ENCODE results near the gene RAX2.
A peak's percentile ranks its signal among the peaks of the same experiment; 100 is the strongest.
"Not testable (repeated sequence)": the region's sequence is repeated elsewhere in the genome, so short reads cannot be mapped to it uniquely, and the experiment has no call there.

The RAX2 gene

GRCh38 chr19:3757705-3758104 is 14.3 kb downstream of the RAX2 start:
- DNase-seq, result not testable (repeated sequence)

DNA sequence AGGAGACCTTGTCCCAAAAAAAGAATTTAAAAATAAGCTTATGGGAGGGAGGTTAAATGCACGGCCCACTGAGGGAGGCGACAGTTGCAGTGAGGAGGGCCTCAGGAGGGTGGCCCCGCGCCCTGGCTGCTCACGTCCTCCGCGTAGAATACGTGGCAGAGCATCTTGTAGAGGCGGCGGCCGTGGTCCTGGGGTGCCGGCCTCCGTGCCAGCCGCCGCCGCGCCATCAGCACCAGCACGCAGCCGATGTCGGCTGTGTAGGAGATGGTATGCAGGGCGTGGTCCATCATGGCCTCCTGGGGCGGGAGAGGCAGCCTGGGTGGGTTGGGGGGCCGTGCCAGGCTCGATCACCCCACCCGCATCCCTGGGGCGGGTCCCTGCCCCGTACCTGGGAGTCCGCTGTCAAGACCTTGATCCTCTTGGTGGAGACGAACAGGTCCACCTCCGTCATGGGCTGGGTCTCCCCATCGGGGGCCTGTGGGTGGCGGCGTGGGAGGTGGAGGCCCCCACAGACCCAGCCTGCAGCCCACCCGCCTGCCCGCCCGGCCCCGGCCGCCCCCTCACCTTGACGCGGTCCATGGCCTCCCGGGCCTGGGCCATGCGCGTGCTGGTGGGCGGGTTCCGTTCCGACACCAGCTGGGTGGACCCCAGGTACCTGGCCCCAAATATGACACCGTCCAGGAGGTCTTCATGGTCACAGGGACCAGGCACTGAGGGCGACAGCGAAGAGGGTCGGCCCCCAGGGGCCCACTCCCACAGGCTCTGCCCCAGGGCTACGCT is 18.2 kb downstream of the RAX2 start:
- DNase-seq, result no peak

- no peak for DNase-seq
Observed at GRCh38 chr19:3752492-3752891, 19.5 kb downstream of the RAX2 start.

- DNase-seq, result no peak
Observed at GRCh38 chr19:3751236-3751635, 20.8 kb downstream of the RAX2 start.

- DNase-seq, result no peak
Observed at GRCh38 chr19:3750211-3750610, 21.8 kb downstream of the RAX2 start.

GRCh38 chr19:3748965-3749364 is 23.1 kb downstream of the RAX2 start:
- DNase-seq, result no peak

- DNase-seq, result no peak
Observed at GRCh38 chr19:3746371-3747056, 25.5 kb downstream of the RAX2 start.

DNA sequence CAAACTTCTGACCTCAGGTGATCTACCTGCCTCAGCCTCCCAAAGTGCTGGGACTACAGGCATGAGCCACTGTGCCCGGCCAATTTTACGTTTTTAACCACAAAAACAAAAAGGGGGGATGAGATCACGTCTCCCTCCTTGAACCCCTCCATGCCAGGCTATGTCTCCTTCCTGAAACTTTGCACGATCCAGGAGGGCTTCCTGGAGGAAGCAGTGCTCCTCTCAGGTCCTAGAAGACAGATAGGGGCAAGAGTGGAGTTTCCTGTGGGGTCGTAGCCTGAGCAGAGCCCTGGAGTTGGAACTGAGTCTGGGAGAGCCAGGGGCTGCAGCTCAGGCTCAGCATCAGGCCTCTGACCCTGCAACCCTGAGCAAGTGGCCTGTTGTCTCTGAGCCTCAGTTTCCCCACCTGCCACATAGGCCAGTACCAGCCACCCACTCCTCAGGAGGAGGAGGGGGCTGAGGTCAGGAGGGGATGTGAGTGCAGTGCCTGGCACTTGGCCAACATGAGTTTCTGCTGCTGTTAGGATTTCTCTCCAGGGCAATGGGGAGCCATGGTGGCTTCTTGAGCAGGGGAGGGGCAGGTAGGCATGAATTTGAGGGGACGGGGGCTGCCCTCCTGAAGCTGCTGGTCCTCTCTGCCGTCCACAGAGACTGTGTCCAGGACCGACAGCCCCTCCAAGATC is 26.5 kb downstream of the RAX2 start:
- no peak for DNase-seq

GRCh38 chr19:3743486-3743885 is 28.5 kb downstream of the RAX2 start:
- no peak for DNase-seq

DNA sequence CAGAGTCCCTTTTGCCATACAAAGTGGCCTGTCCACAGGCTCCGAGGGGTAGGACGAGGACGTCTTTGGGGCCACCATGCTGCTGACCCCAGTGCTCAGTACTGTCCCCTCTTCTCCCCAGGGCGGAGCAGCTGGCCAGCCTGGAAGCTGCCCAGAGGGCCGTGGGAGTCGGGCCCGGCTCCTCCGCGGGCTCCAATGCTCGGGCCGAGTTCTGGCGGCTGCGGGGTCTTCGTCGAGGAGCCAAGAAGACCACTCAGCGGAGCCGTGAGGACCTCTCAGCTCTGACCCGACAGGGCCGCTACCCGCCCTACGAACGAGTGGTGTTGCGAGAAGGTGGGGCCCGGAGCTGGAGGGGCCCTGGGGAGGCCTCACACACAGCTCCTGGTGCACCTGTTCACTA is 31.6 kb downstream of the RAX2 start:
- no peak for DNase-seq

- no peak for DNase-seq
Observed at GRCh38 chr19:3738477-3739220, 33.4 kb downstream of the RAX2 start.

DNA sequence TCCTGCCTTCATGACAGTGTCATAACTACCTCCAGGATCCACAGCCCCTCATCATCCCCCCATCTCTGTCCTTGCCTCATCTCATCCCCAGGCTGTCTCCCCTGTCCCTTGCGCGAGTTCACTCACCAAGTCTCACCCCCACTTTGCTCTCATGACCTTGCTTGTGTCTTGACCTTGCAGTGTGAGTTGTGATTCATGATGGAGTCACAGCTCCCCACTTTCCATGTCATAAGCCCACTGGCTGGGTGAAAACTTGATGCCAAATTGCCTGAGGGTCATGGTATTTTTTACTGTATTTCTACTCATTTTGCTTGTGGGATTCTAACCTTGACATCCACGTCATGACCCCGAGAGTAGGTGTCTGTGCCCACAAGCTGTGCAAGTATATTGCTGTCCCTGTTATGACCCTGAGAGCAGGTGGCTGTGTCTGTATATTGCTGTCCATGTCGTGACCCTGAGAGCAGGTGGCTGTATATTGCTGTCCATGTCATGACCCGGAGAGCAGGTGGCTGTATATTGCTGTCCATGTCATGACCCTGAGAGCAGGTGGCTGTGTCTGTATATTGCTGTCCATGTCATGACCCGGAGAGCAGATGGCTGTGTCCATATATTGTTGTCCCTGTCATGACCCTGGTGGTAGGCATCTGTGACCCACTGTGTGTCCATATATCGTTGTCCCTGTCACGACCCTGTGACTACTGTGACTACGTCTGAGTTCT is 34.4 kb downstream of the RAX2 start:
- peak in 1 of 3 experiments; percentile 9 for DNase-seq

DNA sequence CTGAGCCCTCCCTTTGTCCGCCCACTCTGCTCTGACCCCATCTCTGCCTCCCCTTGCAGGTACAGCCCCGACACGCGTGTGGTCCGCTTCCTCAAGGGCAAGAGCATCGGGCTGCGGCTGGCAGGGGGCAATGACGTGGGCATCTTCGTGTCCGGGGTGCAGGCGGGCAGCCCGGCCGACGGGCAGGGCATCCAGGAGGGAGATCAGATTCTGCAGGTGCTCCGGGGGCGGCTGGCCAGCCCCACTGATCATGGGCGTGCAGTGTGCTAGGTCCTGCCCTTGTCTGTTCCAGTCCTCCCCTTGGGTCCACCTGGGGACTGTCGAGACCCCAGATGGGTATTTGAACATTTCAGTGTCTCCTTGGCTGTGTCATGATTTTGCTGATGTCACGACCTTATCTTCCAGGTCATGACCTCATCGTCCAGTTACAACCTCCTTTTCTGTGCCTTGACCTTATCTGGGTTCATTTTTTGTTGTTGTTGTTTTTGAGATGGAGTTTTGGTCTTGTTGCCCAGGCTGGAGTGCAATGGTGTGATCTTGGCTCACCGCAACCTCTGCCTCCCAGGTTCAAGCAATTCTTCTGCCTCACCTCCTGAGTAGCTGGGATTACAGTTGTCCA is 35.8 kb downstream of the RAX2 start:
- DNase-seq, result no peak

DNA sequence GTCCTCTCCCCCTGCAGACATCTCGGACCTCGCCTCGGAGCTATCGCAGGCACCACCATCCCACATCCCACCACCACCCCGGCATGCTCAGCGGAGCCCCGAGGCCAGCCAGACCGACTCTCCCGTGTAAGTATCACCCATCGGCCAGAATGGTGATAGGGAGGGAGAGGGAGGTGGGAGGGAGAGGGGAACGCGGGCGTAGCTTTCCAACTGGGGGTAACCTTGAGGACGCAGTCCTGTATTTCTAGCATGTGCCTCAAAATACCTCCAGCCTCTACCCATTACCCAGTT is 37.8 kb downstream of the RAX2 start:
- DNase-seq, result no peak

- no peak for DNase-seq
Observed at GRCh38 chr19:3733549-3734309, 38.3 kb downstream of the RAX2 start.

DNA sequence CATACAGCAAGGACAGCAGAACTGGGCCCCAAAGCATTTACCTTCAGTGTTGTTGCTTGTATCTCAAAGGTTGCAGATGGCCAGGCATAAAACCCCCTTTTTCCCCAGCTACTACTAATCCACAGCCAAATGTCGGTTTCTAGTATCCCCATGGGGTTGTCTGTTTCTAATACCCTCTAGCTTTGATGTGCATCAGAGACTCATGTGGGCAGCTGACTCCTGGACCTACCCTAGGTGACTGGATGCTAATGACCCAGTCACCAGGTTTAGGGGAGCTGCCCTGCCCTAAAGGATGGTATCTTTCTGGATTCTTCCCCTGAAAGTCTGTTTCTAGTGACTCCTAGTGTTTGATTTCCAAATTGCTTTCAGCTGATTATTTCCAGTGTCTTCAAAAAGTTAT is 39.9 kb downstream of the RAX2 start:
- DNase-seq, result no peak

GRCh38 chr19:3730457-3730958 is 41.5 kb downstream of the RAX2 start:
- DNase-seq, result no peak

GRCh38 chr19:3725640-3726310 is 46.3 kb downstream of the RAX2 start:
- DNase-seq, result peak; percentile 74 to 91 (median 82)

DNA sequence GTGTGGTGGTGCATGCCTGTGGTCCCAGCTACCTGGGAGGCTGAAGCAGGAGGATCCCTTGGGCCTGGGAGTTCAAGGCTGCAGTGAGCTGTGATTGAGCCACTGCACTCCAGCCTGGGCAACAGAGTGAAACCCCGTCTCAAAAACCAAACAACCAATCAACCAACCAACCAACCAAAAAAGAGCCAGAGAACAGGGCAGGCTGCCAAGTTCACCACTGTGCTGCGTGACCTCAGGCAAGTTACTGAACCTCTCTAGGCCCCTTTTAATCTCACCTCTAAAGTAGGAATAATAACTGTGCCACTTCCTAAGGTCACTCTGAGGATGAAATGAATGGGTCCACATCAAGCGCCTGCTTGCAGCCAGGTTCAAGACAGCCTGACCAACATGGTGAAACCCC is 46.9 kb downstream of the RAX2 start:
- DNase-seq, result no peak

- peak in 2 of 3 experiments; percentile 34 to 68 for DNase-seq
Observed at GRCh38 chr19:3723883-3724282, 48.1 kb downstream of the RAX2 start.

- no peak for DNase-seq
Observed at GRCh38 chr19:3723110-3723488, 48.9 kb downstream of the RAX2 start.

Data from NCI-H1417 (cell line).